GM19455 (cell line): ENCODE data around the gene TMEM52.
A peak's percentile ranks its signal among the peaks of the same experiment; 100 is the strongest.

ENCODE experiments used
- ATAC-seq: cut with Tn5 transposase; IDR thresholded peaks from one replicate; pipeline ENCODE4 v1.9.1; 2021; ENCODE audit not compliant: unreplicated experiment

Gene TMEM52

GRCh38 chr1:1927751-1928150 is 8.7 kb upstream of the TMEM52 start:
- ATAC-seq: no peak

- no peak for ATAC-seq
Observed at GRCh38 chr1:1926886-1927660, 8.0 kb upstream of the TMEM52 start.

GRCh38 chr1:1926346-1926811 is 7.3 kb upstream of the TMEM52 start:
- no peak for ATAC-seq

DNA sequence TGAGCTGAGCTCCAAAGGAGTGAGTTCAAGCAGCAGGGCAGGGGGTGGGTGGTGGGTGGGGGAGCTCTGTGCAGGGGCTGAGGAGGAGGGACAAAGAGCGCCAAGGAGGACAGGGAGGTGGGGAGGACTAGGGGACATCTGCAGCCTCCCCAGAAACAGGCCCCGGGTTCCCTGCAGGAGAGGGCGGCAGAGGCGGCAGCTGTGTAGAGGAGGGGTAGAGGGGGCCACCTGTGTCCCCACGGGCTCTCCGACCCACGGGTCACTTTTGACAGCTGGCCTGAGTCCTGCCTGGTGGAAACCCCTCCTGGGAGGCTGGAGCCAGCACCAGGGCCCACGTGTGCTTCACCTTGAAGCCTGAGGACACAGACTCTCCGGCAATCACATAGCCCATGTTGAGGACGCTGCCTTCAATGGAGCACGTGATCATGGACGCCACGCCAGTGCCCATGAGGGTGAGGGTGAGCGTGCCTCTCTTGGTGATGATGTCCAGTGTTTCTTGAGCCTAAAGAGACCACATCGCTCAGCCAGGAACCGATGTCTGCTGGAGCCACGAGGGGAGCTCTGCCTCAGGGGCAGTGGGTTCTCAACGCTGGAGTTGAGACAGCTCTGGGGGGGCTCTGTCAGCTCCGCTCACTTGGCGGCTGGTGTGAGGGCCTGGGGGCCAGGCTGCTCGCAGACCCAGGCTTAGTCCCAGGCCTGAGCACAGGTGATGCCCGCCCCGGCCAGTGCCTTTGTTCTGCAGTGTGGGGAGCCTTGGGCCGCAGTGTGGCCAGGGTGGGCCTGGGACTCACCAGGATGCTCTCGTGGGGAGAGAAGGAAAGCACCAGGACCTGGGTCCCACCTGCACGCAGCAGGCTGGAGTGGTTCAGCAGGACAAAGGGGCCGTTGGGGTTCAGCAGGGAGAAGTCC is 6.6 kb upstream of the TMEM52 start:
- no peak for ATAC-seq

DNA sequence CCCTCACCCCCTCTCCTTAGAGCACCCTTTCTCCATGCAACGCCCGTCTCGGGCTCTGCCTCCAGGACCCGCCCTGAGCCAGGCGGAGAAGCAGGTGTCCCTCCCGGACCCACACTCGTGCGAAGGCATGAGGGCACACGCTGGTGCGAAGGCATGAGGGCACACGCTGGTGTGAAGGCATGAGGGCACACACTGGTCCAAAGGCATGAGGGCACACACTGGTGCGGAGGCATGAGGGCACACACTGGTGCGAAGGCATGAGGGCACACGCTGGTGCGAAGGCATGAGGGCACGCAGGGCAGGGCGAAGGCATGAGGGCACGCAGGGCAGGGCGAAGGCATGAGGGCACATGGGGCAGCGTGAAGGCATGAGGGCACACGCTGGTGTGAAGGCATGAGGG is 5.8 kb upstream of the TMEM52 start:
- no peak for ATAC-seq

- no peak for ATAC-seq
Observed at GRCh38 chr1:1924386-1924785, 5.3 kb upstream of the TMEM52 start.

DNA sequence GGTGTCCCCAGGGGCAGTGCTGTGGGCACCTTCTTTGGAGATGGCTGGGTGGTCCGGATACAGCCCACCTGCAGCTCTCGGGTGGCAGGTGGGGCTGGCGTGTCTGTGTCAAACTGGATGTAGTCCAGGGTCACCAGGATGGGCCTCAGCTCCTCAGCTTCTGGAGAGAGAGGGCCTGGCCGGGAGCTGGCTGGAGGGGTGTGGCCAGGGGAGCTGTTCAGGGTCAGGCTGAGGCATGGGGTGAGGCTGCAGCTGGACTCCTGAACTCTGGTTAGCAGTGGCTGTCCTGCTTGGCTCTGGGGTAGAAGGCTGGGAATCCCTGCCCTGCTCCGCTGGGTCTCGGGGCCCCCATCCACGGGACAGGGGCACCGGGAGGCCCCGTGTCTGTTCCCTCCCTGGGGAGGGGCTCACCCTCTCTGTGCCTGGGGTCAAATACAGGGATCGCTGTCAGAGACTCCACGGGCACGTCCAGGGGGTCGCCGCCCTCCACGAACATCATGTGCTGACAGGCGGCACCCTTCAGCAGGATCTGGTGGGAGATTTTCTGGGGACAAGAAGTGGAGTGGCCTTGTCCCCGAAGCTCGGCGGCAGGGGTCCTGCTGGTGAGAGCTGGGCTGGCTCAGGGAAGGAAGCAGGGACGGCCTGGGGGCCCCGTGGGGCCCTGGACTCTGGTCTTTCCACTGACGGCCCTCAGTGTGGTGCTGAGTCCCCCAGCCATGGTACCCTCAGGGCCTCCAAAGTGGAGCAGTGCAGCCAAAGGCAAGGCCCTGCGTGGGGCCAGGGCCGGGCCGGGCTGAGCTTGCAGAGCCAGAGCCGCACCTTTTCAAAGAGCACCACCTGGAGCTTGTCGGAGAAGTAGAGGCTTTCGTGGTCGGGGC is 4.1 kb upstream of the TMEM52 start:
- no peak for ATAC-seq

GRCh38 chr1:1922702-1922955 is 3.5 kb upstream of the TMEM52 start:
- no peak for ATAC-seq

GRCh38 chr1:1921901-1922701 is 3.0 kb upstream of the TMEM52 start:
- no peak for ATAC-seq

DNA sequence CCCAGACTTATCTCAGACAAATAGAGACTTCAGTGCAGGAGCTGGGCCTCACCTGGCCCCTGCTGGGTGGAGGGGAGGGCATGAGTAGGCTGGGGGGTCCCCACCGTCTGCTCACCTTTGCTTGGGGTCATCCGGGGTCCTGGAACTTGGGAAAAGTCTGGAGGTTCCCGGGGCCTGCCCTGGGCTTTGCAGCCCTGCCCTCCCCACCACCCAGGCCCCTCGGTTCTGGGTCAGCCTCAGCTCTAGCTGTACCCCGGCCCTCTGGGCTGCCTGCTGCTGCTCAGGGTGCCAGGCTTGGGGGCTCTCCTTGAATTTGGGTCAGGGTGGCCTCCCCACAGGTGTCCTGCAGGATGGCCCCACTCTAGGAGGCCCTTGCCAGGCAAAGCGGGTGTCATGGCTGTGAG is 2.4 kb upstream of the TMEM52 start:
- no peak for ATAC-seq

- no peak for ATAC-seq
Observed at GRCh38 chr1:1920608-1921458, 1.8 kb upstream of the TMEM52 start.

- ATAC-seq: no peak
Observed at GRCh38 chr1:1920057-1920607, 1.1 kb upstream of the TMEM52 start.

- ATAC-seq: peak; percentile 66
Observed at GRCh38 chr1:1919304-1920056, 401 bp upstream of the TMEM52 start.

DNA sequence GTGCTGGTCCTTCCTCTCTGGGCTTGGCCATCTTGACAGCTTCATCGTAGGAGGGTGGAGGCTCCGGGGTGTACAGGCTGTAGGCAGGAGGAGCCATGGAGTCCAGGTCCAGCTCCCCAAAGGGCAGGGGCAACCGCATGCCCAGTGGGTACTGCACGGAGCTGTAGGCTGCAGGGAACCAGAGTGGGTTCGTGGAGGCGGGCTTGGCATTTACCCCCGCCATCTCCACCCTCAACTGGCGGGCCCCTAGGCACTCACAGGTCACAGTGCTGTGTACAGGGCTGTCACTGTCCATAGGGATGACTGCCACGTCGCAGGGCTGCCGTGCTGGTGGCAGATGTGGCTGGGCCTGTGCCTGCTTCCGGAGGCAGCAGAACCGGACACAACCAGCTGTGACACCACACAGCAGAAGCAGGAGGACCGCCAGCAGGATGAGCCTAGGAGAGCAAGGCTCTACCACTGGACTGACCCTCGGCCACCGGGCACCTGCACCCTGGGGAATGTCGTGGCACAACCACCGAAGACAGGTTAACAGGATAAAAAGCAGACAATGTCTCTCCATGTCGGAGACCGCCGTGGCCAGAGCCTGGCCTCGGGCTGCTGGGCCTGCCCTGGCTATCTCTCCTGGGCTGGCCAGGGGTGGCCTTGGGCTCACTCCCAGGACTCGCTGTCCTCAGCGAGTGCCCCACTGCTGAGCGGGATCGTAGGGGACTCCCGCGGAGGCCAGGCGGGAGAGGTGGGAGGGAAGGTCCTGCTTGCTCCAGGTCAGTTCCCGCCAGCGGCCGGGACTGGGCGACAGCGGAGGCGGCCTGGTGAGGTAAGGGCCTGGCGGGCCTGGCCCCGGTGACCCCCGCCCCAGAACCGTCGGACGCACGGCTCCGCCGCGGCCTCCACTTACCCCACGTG is 831 bp downstream of the TMEM52 start:
- peak; percentile 0 for ATAC-seq

- ATAC-seq: no peak
Observed at GRCh38 chr1:1917304-1917976, 1.6 kb downstream of the TMEM52 start.

DNA sequence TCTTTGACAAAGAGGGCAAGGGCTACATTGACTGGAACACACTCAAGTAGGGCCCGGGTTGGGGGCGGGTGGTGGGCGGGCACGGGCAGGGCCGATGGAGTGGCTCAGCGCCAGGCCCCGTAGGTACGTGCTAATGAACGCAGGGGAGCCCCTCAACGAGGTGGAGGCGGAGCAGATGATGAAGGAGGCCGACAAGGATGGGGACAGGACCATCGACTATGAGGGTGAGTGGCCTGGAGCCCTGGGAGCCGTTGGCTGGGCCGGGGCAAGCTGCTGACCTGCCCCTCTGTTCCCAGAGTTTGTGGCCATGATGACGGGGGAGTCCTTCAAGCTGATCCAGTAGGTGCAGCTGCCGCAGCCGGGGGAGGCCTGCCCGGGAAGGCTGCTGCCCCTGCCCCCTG is 2.2 kb downstream of the TMEM52 start:
- ATAC-seq: no peak
